ENCODE data around the gene OFD1. TPM values are rescaled to one million over a fixed set of nuclear protein-coding genes. Genes with fewer than 3 reads are reported as not detected.

Gene OFD1
- polyA plus RNA-seq, 1 of the 3 experiments (the other 2 are of a cell fraction): 13.4 TPM

DNA sequence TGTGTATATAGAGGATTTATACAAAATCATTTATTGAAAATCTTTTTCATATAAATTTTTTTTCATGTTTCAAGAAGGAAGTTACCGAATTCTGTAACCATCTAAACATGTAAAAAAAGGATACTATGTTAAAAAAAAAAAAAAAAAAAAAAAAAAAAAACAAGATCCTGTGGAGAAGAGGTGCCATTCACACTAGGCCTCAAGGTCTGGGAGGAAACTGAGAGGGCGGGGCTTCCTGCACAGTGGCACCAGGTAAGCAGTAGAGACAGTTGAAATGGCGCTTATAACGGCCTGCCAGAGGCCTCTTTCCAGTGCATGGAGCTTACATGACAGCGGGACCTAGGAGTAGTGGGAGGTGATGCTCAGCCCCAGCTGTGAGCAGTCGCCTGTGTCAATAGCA, 17.6 kb upstream of the OFD1 start (continued):
- TF ChIP-seq CTCF (IDR thresholded peaks at IDR 0.05) (no peak), POLR2AphosphoS5 (IDR thresholded peaks at IDR 0.05; ENCODE audit: low read depth, low read length) (no peak), RFX5 (IDR thresholded peaks at IDR 0.05; ENCODE audit: low read length) (no peak), EZH2phosphoT487 (IDR thresholded peaks at IDR 0.05; ENCODE audit: borderline replicate concordance, low read depth) (no peak), NFIC (IDR thresholded peaks at IDR 0.05; ENCODE audit: borderline replicate concordance) (no peak), FOXM1 (IDR thresholded peaks at IDR 0.05; ENCODE audit: low read depth) (no peak), MXI1 (IDR thresholded peaks at IDR 0.05; ENCODE audit: low read depth, low read length) (no peak), FOSL2 (IDR thresholded peaks at IDR 0.05; ENCODE audit: borderline replicate concordance, low read depth) (no peak), ELF1 (IDR thresholded peaks at IDR 0.05) (no peak)
- TF ChIP-seq, protein P1, sequence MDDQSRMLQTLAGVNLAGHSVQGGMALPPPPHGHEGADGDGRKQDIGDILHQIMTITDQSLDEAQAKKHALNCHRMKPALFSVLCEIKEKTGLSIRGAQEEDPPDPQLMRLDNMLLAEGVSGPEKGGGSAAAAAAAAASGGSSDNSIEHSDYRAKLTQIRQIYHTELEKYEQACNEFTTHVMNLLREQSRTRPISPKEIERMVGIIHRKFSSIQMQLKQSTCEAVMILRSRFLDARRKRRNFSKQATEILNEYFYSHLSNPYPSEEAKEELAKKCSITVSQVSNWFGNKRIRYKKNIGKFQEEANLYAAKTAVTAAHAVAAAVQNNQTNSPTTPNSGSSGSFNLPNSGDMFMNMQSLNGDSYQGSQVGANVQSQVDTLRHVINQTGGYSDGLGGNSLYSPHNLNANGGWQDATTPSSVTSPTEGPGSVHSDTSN (IDR thresholded peaks at IDR 0.05): no peak
- TF ChIP-seq, protein P2, sequence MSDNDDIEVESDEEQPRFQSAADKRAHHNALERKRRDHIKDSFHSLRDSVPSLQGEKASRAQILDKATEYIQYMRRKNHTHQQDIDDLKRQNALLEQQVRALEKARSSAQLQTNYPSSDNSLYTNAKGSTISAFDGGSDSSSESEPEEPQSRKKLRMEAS (IDR thresholded peaks at IDR 0.05; ENCODE audit: low read depth): no peak

GRCh38 chrX:13717700-13718472, 16.7 kb upstream of the OFD1 start:
- Histone ChIP-seq H3K9me3 (no peaks in the 10 kb centered on the region), H3K9me2 (no peaks in the 10 kb centered on the region), H4K20me1 (ENCODE audit: insufficient read depth) (peaks cover 6% of the 10 kb centered on the region; the same call in 1 of the 2 replicates), H3K36me3 (replicated peaks in 1 of 2; ENCODE audit: control insufficient read depth in 1 of 2, insufficient read depth in 2 of 2, low read length in 1 of 2) (peaks cover 48 to 54% of the 10 kb centered on the region in 2 experiments), H3K4me1 (ENCODE audit: control insufficient read depth in 1 of 2, insufficient read depth in 2 of 2, low read depth in 1 of 2, low read length in 1 of 2) (peaks cover 0 to 3% of the 10 kb centered on the region in 2 experiments; a peak in 1 of 4 replicates), H3K4me2 (no peak overlapping the region), H3F3A (replicated peaks; ENCODE audit: insufficient read depth) (peaks cover 5% of the 10 kb centered on the region), H3K27me3 (ENCODE audit: insufficient read depth) (no peaks in the 10 kb centered on the region), H3K9ac (no peak overlapping the region), H3K27ac (ENCODE audit: low read depth in 2 of 2, low read length in 1 of 2) (no peak overlapping the region), H2AFZ (ENCODE audit: low read depth) (no peak overlapping the region), H3K4me3 (ENCODE audit: low read depth in 2 of 2, low read length in 1 of 2) (no peak overlapping the region), H3K79me2 (ENCODE audit: insufficient read depth) (peaks cover 45% of the 10 kb centered on the region; the same call in 1 of the 2 replicates)
- ChIA-PET POLR2A (no interaction called here), CTCF (no interaction called here)
- WGBS (ENCODE audit: low lambda C conversion rate): 99% methylated on average over 7 of the region's 7 CpGs
- TF ChIP-seq NFIC (IDR thresholded peaks at IDR 0.05; ENCODE audit: borderline replicate concordance): no peak
- no peak for TF ChIP-seq MEF2A (IDR thresholded peaks at IDR 0.05; ENCODE audit: borderline replicate concordance, low read depth)
- TF ChIP-seq MXI1 (IDR thresholded peaks at IDR 0.05; ENCODE audit: low read depth, low read length): no peak
- TF ChIP-seq, protein P3, sequence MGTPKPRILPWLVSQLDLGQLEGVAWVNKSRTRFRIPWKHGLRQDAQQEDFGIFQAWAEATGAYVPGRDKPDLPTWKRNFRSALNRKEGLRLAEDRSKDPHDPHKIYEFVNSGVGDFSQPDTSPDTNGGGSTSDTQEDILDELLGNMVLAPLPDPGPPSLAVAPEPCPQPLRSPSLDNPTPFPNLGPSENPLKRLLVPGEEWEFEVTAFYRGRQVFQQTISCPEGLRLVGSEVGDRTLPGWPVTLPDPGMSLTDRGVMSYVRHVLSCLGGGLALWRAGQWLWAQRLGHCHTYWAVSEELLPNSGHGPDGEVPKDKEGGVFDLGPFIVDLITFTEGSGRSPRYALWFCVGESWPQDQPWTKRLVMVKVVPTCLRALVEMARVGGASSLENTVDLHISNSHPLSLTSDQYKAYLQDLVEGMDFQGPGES (IDR thresholded peaks at IDR 0.05; ENCODE audit: low read depth, low read length): no peak
- no peak for TF ChIP-seq YY1 (IDR thresholded peaks at IDR 0.05; ENCODE audit: low read depth)
- TF ChIP-seq, protein P1 (IDR thresholded peaks at IDR 0.05): no peak
- no peak for DNase-seq
